ENCODE data around the gene DSPP. TPM values are rescaled to one million over a fixed set of nuclear protein-coding genes. Genes with fewer than 3 reads are reported as not detected.

DSPP gene
- total and polyA plus RNA-seq, 8 donors: not detected

DNA sequence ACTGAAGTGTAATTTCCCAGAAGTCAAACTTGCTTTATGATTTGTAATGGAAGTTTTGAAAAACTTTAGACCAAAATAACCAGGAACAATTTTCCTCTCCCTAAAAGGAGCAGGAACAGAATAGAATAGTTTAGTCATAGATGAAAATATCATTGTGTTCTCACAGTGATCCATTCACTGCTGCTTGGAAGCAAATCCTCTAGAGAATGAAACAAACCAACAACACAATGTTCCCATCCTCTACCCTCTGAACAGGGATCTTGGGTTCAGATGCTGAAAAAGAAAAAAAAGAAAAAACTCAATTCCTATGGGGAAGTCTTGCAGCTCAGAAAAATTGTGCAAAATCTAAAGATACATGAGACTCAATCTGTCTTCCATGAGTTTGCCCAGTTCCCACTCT lies 12.2 kb downstream of the DSPP start:
- TF ChIP-seq, protein P1, sequence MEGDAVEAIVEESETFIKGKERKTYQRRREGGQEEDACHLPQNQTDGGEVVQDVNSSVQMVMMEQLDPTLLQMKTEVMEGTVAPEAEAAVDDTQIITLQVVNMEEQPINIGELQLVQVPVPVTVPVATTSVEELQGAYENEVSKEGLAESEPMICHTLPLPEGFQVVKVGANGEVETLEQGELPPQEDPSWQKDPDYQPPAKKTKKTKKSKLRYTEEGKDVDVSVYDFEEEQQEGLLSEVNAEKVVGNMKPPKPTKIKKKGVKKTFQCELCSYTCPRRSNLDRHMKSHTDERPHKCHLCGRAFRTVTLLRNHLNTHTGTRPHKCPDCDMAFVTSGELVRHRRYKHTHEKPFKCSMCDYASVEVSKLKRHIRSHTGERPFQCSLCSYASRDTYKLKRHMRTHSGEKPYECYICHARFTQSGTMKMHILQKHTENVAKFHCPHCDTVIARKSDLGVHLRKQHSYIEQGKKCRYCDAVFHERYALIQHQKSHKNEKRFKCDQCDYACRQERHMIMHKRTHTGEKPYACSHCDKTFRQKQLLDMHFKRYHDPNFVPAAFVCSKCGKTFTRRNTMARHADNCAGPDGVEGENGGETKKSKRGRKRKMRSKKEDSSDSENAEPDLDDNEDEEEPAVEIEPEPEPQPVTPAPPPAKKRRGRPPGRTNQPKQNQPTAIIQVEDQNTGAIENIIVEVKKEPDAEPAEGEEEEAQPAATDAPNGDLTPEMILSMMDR (IDR thresholded peaks at IDR 0.05): no peak
- no peak for TF ChIP-seq POLR2A (IDR thresholded peaks at IDR 0.05)
- TF ChIP-seq POLR2AphosphoS5 (IDR thresholded peaks at IDR 0.05): peak in 1 of 3 donors; percentile 17
- TF ChIP-seq EP300 (IDR thresholded peaks at IDR 0.05): no peak
- Histone ChIP-seq H3K4me3 (no peak overlapping the region), H3K27ac (peak overlapping the region in 4 of 5 donors; percentile 22 to 66 (median 34)), H3K27me3 (no peaks in the 10 kb centered on the region), H3K36me3 (no peaks in the 10 kb centered on the region), H3K9me3 (no peaks in the 10 kb centered on the region), H3K4me1 (no peaks in the 10 kb centered on the region)
- intact Hi-C loops (cut with DNase I; ENCODE audit: low total_unique reads): no loop called here
- DNase-seq: no peak

DNA sequence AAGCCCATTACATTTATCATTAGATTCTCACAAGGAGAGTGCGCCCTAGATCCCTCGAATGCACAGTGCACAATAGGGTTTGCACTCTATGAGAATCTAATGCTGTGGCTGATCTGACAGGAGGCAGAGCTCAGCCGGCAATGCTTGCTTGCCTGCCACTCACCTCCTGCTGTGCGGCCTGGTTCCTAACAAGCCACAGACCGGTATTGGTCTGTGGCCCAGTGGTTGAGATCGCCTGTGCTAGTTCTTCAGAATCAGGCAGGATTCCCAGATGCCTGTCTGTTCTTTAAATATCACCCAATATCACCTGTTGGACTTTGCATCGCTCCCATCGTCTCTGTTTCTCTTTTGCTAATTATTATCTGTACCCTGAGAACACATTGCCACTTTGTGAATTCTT lies 14.0 kb downstream of the DSPP start:
- no peak for DNase-seq
- 78 to 89% (median 87%) methylated on average over 8 of the region's 8 CpGs for WGBS, 5 donors
- no peak for TF ChIP-seq POLR2A (IDR thresholded peaks at IDR 0.05)
- TF ChIP-seq EP300 (IDR thresholded peaks at IDR 0.05): no peak
- TF ChIP-seq POLR2AphosphoS5 (IDR thresholded peaks at IDR 0.05): no peak
- TF ChIP-seq, protein P1 (IDR thresholded peaks at IDR 0.05): no peak
- Histone ChIP-seq H3K27me3 (no peaks in the 10 kb centered on the region), H3K36me3 (no peaks in the 10 kb centered on the region), H3K4me3 (no peak overlapping the region), H3K9me3 (no peaks in the 10 kb centered on the region), H3K27ac (no peak overlapping the region), H3K4me1 (no peaks in the 10 kb centered on the region)
- intact Hi-C loops (cut with DNase I; ENCODE audit: low total_unique reads): no loop called here

DNA sequence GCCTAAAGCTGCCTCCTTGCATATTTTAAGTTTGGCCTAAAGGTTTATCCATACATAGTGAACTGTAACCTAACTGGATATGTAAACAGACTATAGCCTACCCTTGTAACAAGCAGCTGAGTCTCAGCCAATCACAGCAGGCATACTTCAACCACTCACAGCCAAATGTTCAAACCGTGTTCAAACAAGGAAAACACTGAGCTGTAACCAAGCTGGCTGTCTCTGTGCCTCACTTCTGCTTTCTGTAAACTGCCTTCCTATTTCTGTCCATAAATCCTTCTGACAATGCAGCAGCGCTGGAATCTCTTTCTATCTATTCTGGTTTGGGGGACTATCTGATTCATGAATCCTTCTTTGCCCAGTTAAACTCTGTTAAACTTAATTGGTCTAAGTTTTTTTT lies 16.4 kb downstream of the DSPP start:
- H3K27me3 ChIP-seq: no peaks in the 10 kb centered on the region
- intact Hi-C loops (cut with DNase I; ENCODE audit: low total_unique reads): no loop called here
- WGBS, 5 donors: 60 to 73% (median 70%) methylated on average over 2 of the region's 2 CpGs
- H3K9me3 ChIP-seq: no peaks in the 10 kb centered on the region
- no peak overlapping the region for H3K4me3 ChIP-seq
- DNase-seq: no peak
- H3K4me1 ChIP-seq: no peaks in the 10 kb centered on the region
- no peak overlapping the region for H3K27ac ChIP-seq
- TF ChIP-seq POLR2AphosphoS5 (IDR thresholded peaks at IDR 0.05) (no peak), POLR2A (IDR thresholded peaks at IDR 0.05) (no peak)
- TF ChIP-seq, protein P1 (IDR thresholded peaks at IDR 0.05): no peak
- no peaks in the 10 kb centered on the region for H3K36me3 ChIP-seq

DNA sequence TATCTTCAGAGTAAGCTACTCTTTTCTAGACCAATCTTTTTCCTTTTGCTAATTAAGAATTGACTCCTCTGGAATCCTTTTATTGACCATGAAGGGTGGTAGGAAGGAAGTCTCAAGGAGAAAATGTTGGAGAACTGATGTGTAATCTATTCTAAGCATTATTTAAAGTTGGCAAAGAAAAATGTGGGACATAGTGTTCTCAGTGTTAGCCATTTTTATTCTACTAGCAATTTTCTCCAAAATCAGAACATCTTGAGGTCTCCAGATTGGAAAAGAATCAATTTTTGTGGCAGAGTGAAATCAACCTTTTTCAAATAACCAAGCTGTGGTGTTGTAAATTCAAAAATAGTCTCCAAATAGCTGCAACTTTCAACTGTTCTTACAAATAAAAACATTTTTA lies 23.3 kb downstream of the DSPP start:
- H3K36me3 ChIP-seq: no peaks in the 10 kb centered on the region
- H3K27ac ChIP-seq: no peak overlapping the region
- intact Hi-C loops (cut with DNase I; ENCODE audit: low total_unique reads): no loop called here
- no peaks in the 10 kb centered on the region for H3K9me3 ChIP-seq
- H3K27me3 ChIP-seq: no peaks in the 10 kb centered on the region
- no peak for DNase-seq
- TF ChIP-seq EP300 (IDR thresholded peaks at IDR 0.05): no peak
- TF ChIP-seq POLR2AphosphoS5 (IDR thresholded peaks at IDR 0.05): no peak
- no peak for TF ChIP-seq POLR2A (IDR thresholded peaks at IDR 0.05)
- TF ChIP-seq, protein P1 (IDR thresholded peaks at IDR 0.05): no peak
- no peak overlapping the region for H3K4me3 ChIP-seq
- peaks cover 0 to 12% (median 4%) of the 10 kb centered on the region in 4 donors for H3K4me1 ChIP-seq
